Sigmoid colon (tissue), 7 donors: ENCODE measurements around the gene XPR1. TPM values are rescaled to one million over a fixed set of nuclear protein-coding genes. Genes with fewer than 3 reads are reported as not detected.

ENCODE experiments used
- DNase-seq: peaks from one replicate; pipeline ENCODE4 v3.0.0-alpha.2; 2019
- H3K27ac ChIP-seq, 4 donors: fragments of 200-600 bp; sonication (generic); one replicate each; pipeline ENCODE4 v1.5.1; 2016 to 2019; ENCODE audit warnings: mild to moderate bottlenecking in 1 of 4
- H3K27me3 ChIP-seq, 3 donors: fragments of 200-600 bp; sonication (generic); one replicate each; pipeline ENCODE4 v1.5.1; 2019; ENCODE audit warnings: mild to moderate bottlenecking in 1 of 3
- H3K36me3 ChIP-seq, 4 donors: fragments of 200-600 bp; sonication (generic); one replicate each; pipeline ENCODE4 v1.5.1; 2016 to 2019
- H3K4me1 ChIP-seq, 4 donors: fragments of 200-600 bp; sonication (generic); one replicate each; pipeline ENCODE4 v1.5.1; 2017 to 2019
- H3K4me3 ChIP-seq, 4 donors: fragments of 200-600 bp; sonication (generic); one replicate each; pipeline ENCODE4 v1.5.1; 2017 to 2019; ENCODE audit warnings: mild to moderate bottlenecking in 2 of 4, moderate library complexity in 1 of 4
- H3K9me3 ChIP-seq, 4 donors: fragments of 200-600 bp in 3 of 4; sonication (generic) in 3 of 4; one replicate each; pipeline versions ENCODE4 v1.5.1 to v1.6.1; 2013 to 2019
- CTCF ChIP-seq, 4 experiments: fragments of 450-650 bp in 3 of 4; fragments of 200-600 bp in 1 of 4; IDR thresholded peaks; one replicate each; pipeline ENCODE4 v1.5.1; 2016 to 2019; ENCODE audit warnings: antibody characterized with exemption in 4 of 4, mild to moderate bottlenecking in 3 of 4, moderate library complexity in 2 of 4
- EP300 ChIP-seq, 4 donors: sonication (generic); formaldehyde crosslinking; IDR thresholded peaks; one replicate each; pipeline ENCODE4 v1.6.1; 2017; ENCODE audit warnings: antibody characterized with exemption in 4 of 4
- POLR2A ChIP-seq, 2 donors: fragments of 450-650 bp; IDR thresholded peaks; one replicate each; pipeline ENCODE4 v1.6.1; 2016; ENCODE audit warnings: antibody characterized with exemption in 2 of 2, mild to moderate bottlenecking in 2 of 2, moderate library complexity in 2 of 2
- POLR2AphosphoS5 ChIP-seq, 4 donors: sonication (generic); formaldehyde crosslinking; IDR thresholded peaks; one replicate each; pipeline ENCODE4 v1.6.1; 2017; ENCODE audit warnings: antibody characterized with exemption in 4 of 4
- WGBS, 2 donors: extraction: QIAGEN DNeasy Blood & Tissue Kit; methylation state at CpG; one replicate each; pipeline ENCODE4 v1.1.7; 2013; 5-methylcytosine and 5-hydroxymethylcytosine counted together
- intact Hi-C: fragments of 100-400 bp; cut with DNase I; formaldehyde crosslinking; loops from one replicate; pipeline ENCODE4 v1.15.1; 2023
- polyA plus RNA-seq, 3 donors: library from polyadenylated mRNA; stranded (reverse); fragments of 200-250 nt; gene quantifications; one replicate each; pipeline ENCODE4 v1.2.3, GENCODE V29; 2013
- total RNA-seq, 4 donors: library from RNA; depleted of rRNA; stranded (reverse); fragments of >200 nt; gene quantifications; one replicate each; pipeline ENCODE4 v1.1.0, GENCODE V29; 2016
- donor health status: healthy with polysubstance abuse.
- donor health status: Bipolar disorder and iron deficiency.
- donor health status: healthy.

The XPR1 gene
- total and polyA plus RNA-seq, 7 donors: 1.8 to 18.8 (median 11.3) TPM

GRCh38 chr1:180617774-180618395 lies 13.9 kb upstream of the XPR1 start:
- Histone ChIP-seq H3K9me3 (no peaks in the 10 kb centered on the region), H3K4me3 (no peak overlapping the region), H3K27me3 (no peaks in the 10 kb centered on the region), H3K4me1 (peaks cover 0 to 8% (median 0%) of the 10 kb centered on the region in 4 donors), H3K36me3 (no peaks in the 10 kb centered on the region), H3K27ac (no peak overlapping the region)
- no peak for DNase-seq
- TF ChIP-seq POLR2AphosphoS5 (IDR thresholded peaks at IDR 0.05) (no peak), EP300 (IDR thresholded peaks at IDR 0.05) (no peak), POLR2A (IDR thresholded peaks at IDR 0.05) (no peak), CTCF (IDR thresholded peaks at IDR 0.05) (no peak)
- 81 to 91% methylated on average over 4 of the region's 4 CpGs for WGBS, 2 donors
- intact Hi-C loops: no loop called here

DNA sequence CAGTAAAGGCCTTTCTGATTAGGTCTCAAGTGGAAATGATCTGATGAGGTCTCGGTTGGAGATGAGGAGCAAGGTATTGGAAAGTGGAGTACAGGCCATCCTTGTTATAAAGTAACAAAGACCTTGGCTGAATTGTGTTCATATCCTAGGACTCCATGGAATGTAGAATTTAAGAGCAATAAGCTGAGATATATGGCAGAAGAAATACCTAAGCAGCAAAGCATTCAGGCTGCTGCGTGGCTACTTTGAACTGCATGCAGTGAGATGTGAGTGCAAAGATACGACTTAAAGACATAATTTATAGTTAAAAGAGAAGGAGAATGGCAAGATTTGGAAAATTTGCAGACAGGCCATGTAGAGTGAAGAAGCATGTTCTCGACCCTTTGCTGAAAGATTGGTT lies 11.2 kb upstream of the XPR1 start:
- no peak overlapping the region for H3K27ac ChIP-seq
- no peaks in the 10 kb centered on the region for H3K9me3 ChIP-seq
- peaks cover 0 to 8% (median 0%) of the 10 kb centered on the region in 4 donors for H3K4me1 ChIP-seq
- 89 to 91% methylated on average over 4 of the region's 4 CpGs for WGBS, 2 donors
- H3K36me3 ChIP-seq: no peaks in the 10 kb centered on the region
- H3K4me3 ChIP-seq: no peak overlapping the region
- no peak for TF ChIP-seq POLR2AphosphoS5 (IDR thresholded peaks at IDR 0.05)
- H3K27me3 ChIP-seq: no peaks in the 10 kb centered on the region
- intact Hi-C loops: no loop called here
- DNase-seq: no peak

- Histone ChIP-seq H3K27ac (no peak overlapping the region), H3K9me3 (no peaks in the 10 kb centered on the region), H3K4me1 (no peaks in the 10 kb centered on the region), H3K36me3 (no peaks in the 10 kb centered on the region), H3K27me3 (no peaks in the 10 kb centered on the region), H3K4me3 (no peak overlapping the region)
- no peak for DNase-seq
- 95% methylated on average over 10 of the region's 10 CpGs for WGBS, 2 donors
- intact Hi-C loops: no loop called here
- TF ChIP-seq CTCF (IDR thresholded peaks at IDR 0.05): no peak
- no peak for TF ChIP-seq POLR2A (IDR thresholded peaks at IDR 0.05)
- TF ChIP-seq POLR2AphosphoS5 (IDR thresholded peaks at IDR 0.05): no peak
- no peak for TF ChIP-seq EP300 (IDR thresholded peaks at IDR 0.05)
These were observed 8.9 kb upstream of the XPR1 start for GRCh38 chr1:180622658-180623508.

GRCh38 chr1:180623579-180624347 lies 8.1 kb upstream of the XPR1 start:
- TF ChIP-seq POLR2A (IDR thresholded peaks at IDR 0.05) (no peak), EP300 (IDR thresholded peaks at IDR 0.05) (no peak), POLR2AphosphoS5 (IDR thresholded peaks at IDR 0.05) (no peak), CTCF (IDR thresholded peaks at IDR 0.05) (no peak)
- Histone ChIP-seq H3K4me1 (no peaks in the 10 kb centered on the region), H3K27ac (no peak overlapping the region), H3K4me3 (no peak overlapping the region), H3K9me3 (no peaks in the 10 kb centered on the region), H3K27me3 (no peaks in the 10 kb centered on the region), H3K36me3 (no peaks in the 10 kb centered on the region)
- DNase-seq: no peak
- intact Hi-C loops: no loop called here
- WGBS, 2 donors: 69 to 72% methylated on average over 3 of the region's 3 CpGs

GRCh38 chr1:180626711-180627110 lies 5.1 kb upstream of the XPR1 start:
- 45 to 75% methylated on average over 1 of the region's 1 CpG for WGBS, 2 donors
- no peaks in the 10 kb centered on the region for H3K9me3 ChIP-seq
- intact Hi-C loops: no loop called here

More at GRCh38 chr1:180626711-180627110, 5.1 kb upstream of the XPR1 start:
- Histone ChIP-seq H3K36me3 (no peaks in the 10 kb centered on the region), H3K27me3 (no peaks in the 10 kb centered on the region), H3K4me1 (peaks cover 0 to 7% (median 5%) of the 10 kb centered on the region in 4 donors), H3K4me3 (no peak overlapping the region), H3K27ac (no peak overlapping the region)
- DNase-seq: no peak
- TF ChIP-seq CTCF (IDR thresholded peaks at IDR 0.05) (no peak), POLR2A (IDR thresholded peaks at IDR 0.05) (no peak), POLR2AphosphoS5 (IDR thresholded peaks at IDR 0.05) (no peak), EP300 (IDR thresholded peaks at IDR 0.05) (no peak)
